NCI-H460 (cell line): ENCODE measurements around the gene C2CD3. TPM values are rescaled to one million over a fixed set of nuclear protein-coding genes. Genes with fewer than 3 reads are reported as not detected.
A peak's percentile ranks its signal among the peaks of the same experiment; 100 is the strongest.

Experiments used
- DNase-seq: peaks from one replicate; pipeline ENCODE4 v3.0.0-alpha.2; 2016; ENCODE audit warnings: low read depth; ENCODE audit errors: extremely low read depth
- polyA plus RNA-seq: library from polyadenylated mRNA; depleted of rRNA; stranded (reverse); fragments of >200 nt; gene quantifications from 2 replicates; pipeline ENCODE4 v1.2.3, GENCODE V29; 2014; cell fraction: nucleus; rRNA removed
- total RNA-seq: library from RNA; depleted of rRNA; stranded (reverse); fragments of >200 nt; shearing (Covaris generic); gene quantifications from 2 replicates; pipeline ENCODE4 v1.2.3, GENCODE V29; 2014; rRNA removed

The C2CD3 gene
- 7.9 and 9.2 TPM in 2 replicates for total RNA-seq
- 5.5 and 9.9 TPM in 2 replicates for polyA plus RNA-seq

GRCh38 chr11:74170694-74171629 is at the start of gene C2CD3, which contains the start of gene PPME1:
TSS of gene C2CD3 (minus strand) at chr11:74171002. CDS start at chr11:74170792, 210 bp downstream.
TSS of gene PPME1 (plus strand) at chr11:74171289. CDS start at chr11:74171422, 133 bp downstream.
- DNase-seq = peak; percentile 98

- DNase-seq = no peak
Measured at GRCh38 chr11:74220376-74220775, 49.6 kb upstream of the C2CD3 start.

GRCh38 chr11:74212533-74212932 is 41.7 kb upstream of the C2CD3 start:
- no peak for DNase-seq

GRCh38 chr11:74208507-74208906 is 37.7 kb upstream of the C2CD3 start:
- no peak for DNase-seq

GRCh38 chr11:74206746-74207145 is 35.9 kb upstream of the C2CD3 start:
- no peak for DNase-seq

GRCh38 chr11:74205181-74205580 is 34.4 kb upstream of the C2CD3 start:
- DNase-seq = no peak

- no peak for DNase-seq
Measured at GRCh38 chr11:74204701-74205100, 33.9 kb upstream of the C2CD3 start.

GRCh38 chr11:74203966-74204365 is 33.2 kb upstream of the C2CD3 start:
- no peak for DNase-seq

- no peak for DNase-seq
Measured at GRCh38 chr11:74196781-74197486, 26.1 kb upstream of the C2CD3 start.

GRCh38 chr11:74195828-74196227 is 25.0 kb upstream of the C2CD3 start:
- DNase-seq = no peak

- no peak for DNase-seq
Measured at GRCh38 chr11:74185695-74186094, 14.9 kb upstream of the C2CD3 start.

- DNase-seq = no peak
Measured at GRCh38 chr11:74185285-74185684, 14.5 kb upstream of the C2CD3 start.

GRCh38 chr11:74182635-74183034 is 11.8 kb upstream of the C2CD3 start:
- no peak for DNase-seq

GRCh38 chr11:74179234-74180052 is 8.6 kb upstream of the C2CD3 start:
- no peak for DNase-seq

- DNase-seq = no peak
Measured at GRCh38 chr11:74175920-74176319, 5.1 kb upstream of the C2CD3 start.

GRCh38 chr11:74171997-74172396 is 1.2 kb upstream of the C2CD3 start:
- no peak for DNase-seq

GRCh38 chr11:74171630-74171968 is 797 bp upstream of the C2CD3 start:
- DNase-seq = no peak

- no peak for DNase-seq
Measured at GRCh38 chr11:74169738-74170458, 904 bp downstream of the C2CD3 start.

- DNase-seq = no peak
Measured at GRCh38 chr11:74168838-74169237, 2.0 kb downstream of the C2CD3 start.
